NCI-H146 treated with DMSO at 0.1 percent for 48 hours (cell line): ENCODE data around the gene PTPRF.
A peak's percentile ranks its signal among the peaks of the same experiment; 100 is the strongest.

ENCODE experiments used
- DNase-seq: peaks from one replicate; lab custom pipeline; 2025; ENCODE audit not compliant: unreplicated experiment; lab: John Stamatoyannopoulos, UW

PTPRF gene

DNA sequence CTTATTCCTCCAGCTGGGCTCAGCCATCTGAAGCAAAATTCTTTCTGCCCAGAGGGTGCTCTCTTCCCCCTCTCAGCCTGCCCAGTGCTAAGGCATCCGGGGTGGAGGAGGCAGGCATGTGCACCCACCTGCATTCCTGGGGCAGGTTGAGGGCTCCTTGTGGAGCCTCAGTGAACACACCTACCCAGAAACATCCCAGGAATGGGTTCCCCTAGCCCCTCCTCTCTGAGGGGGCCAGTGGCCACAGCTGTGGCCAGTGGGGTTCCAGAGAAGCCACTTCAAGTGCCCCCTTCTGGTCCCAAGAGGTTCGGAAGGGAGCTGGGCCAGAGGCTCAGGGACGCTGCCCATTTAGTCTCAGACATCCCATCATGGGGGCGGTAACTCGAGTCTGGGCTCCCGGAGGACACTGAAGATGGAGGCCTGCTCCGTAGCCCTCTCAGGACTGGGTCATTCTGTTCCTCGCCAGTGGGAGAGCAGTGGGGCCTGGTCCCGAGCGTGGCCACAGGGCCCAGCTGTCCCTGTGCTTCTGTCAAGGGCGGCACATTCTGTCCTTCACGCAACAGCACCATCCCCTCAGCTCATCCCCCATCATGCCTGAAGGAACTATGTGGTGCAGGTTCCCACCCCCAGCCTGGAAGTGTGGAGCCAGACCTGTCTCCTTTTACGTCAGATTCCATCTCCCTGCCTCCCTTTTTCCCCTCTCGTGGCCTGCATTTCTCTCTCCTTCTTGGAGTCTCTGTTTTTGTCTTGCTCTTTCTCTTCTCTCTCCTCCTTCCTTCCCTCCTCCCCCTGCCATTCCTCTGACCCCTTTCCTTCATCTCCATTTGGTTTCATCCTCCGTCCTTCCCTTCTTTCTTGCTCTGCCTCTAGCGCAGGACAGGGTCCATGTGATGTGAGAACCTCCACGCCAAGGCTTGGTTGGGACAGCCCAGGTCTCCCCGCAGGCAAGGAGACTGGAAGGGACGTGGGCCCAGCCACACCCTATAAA, 69.6 kb downstream of the PTPRF start:
- DNase-seq = no peak

DNA sequence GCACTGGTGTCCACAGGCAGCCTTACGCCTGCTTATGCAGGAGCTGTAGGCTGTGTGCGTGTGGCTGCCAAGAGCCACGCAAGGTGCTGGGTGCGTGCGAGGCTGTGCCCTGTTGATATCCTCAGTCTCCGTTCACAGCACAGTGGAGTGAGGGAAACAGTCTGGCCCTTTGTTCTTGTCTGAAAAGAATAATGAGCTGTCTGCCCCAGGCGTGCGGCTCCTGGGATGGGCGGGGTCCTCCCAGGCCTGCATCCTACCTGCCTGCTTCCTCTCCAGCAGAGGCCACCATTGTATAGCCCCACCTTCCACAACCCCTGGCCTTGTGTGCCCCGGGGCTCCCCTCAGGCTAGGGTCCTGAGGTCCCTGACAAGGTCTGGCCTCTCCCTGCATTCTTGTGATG, 72.3 kb downstream of the PTPRF start:
- peak; percentile 17 for DNase-seq

DNA sequence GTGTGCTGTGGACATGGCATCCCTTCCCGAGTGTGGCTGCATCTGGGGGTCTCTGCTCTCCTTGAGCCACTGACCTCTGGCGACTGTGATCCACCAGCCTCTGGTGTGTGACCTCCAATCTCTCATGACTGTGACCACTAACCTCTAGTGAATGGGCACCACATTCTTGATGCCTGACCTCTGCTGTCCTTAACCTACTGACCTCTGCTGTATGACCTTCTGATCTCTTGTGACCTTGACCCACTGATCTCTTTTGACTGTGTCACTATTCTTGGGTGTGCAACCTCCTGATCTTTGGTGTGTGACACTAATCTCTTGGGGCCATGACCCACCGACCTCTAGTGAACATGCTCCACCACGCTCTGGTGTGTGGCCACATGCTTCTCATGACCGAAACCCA, 73.5 kb downstream of the PTPRF start:
- no peak for DNase-seq

DNA sequence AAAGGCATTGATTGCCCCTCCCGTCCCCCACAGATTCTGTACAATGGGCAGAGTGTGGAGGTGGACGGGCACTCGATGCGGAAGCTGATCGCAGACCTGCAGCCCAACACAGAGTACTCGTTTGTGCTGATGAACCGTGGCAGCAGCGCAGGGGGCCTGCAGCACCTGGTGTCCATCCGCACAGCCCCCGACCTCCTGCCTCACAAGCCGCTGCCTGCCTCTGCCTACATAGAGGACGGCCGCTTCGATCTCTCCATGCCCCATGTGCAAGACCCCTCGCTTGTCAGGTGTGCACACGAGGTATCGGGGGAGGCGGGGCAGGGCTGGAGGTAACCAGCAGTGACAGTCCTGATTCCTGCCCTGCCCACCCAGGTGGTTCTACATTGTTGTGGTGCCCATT, 74.5 kb downstream of the PTPRF start:
- DNase-seq = no peak

DNA sequence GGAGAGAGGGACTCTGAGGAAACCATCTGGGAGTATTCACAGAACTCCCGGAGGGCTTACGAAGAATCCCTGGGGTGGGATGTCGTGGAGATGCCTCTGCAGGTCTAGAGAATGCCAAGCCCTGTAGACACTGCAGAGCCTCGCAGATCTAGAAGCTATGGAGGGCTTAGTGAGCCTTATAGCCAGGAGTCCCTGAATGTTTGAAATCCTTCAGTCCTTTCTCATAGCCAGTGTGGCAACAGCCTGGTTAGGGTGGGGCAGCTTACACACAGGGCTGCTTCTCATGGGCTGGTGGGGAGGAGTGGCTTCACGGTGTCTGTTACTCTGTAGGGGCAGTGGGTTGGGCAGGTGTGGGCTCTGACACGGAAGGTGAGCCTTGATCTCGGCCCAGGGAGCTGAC, 75.1 kb downstream of the PTPRF start:
- no peak for DNase-seq

DNA sequence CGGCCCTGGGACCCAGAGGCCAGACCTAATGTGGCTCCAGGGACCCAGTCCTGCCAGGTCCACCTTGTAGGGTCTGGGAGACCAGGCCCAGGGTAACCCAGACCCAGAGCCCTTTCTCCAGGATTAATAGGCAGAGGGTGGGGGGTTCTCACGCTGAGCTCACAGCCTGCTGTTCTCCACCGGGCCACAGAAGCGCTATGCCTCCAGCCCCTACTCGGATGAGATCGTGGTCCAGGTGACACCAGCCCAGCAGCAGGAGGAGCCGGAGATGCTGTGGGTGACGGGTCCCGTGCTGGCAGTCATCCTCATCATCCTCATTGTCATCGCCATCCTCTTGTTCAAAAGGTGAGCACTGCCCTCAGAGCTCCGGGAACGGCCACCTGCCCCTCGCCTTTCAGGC, 75.9 kb downstream of the PTPRF start:
- no peak for DNase-seq

DNA sequence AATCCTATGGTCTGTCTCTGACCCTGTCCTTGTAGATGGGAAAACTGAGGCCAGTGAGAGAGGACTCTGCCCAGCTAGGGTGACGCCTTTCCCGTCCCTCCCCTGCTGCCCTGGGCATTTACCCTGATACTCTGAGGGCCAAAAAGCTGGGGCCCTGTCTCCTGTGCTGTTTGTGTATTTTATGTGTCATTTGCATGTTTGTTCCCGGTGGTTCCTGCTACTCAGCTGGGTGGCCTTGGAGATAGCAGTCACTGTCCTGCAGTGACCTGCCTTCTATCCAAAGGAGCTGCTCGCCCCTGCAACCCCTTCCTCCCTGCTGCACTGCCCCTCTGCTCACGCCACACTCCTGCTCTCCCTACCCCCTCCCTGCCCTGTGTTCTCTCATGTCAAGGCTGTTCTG, 78.1 kb downstream of the PTPRF start:
- DNase-seq = no peak

DNA sequence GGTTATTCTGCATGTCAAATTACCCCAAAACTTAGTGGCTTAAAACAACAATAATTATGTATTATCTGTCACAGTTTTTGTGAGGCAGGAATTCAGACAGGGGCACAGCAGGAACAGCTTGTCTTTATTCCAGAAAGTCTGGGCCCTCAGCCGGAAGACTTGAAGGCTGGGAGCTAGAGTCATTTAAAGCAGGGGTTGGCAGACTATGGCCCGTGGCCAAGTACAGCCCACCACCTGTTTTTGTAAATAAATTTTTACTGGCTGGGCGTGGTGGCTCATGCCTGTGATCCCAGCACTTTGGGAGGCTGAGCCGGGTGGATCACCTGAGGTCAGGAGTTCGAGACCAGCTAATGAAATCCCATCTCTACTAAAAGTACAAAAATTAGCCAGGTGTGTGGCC, 79.7 kb downstream of the PTPRF start:
- DNase-seq = no peak

DNA sequence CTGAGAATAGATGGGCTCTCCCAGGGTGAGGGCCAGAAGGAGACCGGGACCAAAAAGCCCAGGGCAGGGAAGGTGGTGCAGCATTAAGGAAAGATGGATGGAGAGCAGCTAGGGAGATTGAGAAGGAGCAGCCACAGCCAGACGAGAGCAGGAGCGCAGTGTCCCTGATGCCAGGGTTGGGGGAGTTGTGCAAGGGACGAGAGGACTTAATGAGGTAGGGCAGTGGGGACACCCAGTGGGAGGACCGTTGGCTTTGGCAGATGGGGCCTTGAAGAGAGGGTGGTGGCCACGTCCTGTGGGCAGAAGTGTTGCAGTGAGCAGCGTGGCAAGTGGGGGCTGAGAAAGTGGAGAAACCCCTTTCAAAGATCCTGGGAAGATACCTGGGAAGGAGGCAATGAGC, 81.3 kb downstream of the PTPRF start:
- no peak for DNase-seq

DNA sequence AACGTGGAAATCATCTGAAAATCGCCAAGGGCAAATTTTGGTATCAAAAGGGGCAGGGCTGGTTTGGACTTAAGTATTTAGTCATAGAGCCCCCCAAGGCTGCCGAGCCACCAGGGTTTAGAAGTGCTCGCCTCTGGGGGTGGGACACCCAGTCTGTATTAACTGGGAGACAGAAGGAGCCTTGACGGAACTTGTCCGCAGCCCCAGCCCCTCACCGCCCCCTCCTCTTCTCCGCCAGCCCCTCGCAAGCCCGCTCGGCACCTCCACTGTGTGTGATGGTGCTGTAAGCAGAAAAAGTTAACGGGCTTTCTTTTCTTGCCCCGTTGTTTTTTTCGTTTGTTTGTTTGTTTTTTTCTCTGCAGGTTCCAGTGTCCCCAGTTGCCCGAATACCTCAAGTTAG, 81.7 kb downstream of the PTPRF start:
- DNase-seq = no peak

DNA sequence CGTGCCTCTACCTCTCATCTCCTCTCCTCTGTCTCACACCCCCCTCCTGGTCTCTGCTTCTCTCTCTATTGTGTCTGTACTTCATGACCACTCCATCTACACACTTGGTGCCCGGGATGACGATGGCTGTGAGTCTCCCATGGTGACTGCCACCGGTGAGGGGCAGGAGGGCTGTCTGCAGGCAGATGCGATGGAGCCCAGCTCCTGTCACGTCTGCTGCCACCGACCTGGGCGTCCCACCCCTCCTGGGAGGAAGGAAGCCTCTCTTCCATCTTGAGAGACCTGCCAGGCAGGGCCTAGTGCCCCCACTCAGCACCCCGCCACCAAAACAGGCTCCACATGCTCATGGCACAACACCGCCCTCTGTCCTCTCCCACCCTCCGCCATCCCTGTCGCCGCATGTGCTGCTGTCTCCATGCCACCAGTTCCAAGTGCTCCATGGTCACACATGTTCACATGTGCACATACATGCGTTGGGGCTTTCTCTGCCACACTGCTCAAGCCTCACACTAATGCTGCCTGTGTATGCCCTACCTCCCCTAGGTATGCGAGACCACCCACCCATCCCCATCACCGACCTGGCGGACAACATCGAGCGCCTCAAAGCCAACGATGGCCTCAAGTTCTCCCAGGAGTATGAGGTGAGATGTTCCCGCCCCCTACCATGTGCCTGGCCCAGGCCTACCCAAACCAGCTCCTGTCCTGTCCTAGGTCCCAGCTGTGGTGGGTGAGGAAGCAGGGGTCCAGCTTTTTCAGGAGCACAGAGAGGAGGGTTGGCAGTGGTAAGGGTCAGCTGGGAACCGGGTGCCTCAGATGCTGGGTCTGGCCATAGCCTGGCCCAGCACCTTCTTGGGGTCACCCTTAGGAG, 82.6 kb downstream of the PTPRF start:
- DNase-seq = no peak

DNA sequence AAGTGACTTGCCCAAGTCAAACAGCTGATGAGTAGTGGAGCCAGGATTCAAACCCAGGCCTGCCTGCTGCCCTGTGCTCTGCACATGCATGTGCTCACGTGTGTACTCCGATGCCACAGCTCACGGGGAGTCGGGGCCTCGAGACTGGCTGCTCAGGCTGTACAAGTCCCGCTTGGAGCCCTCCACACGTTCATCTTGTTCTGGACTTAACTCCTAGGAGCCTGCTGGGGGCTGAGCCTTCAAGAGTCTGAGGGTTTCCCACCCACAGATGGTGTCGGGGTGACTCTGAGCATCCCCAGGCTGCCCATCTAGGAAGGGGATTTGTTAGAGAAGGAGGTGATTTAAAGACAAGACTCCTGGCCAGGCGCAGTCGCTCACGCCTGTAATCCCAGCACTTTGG, 83.5 kb downstream of the PTPRF start:
- no peak for DNase-seq

DNA sequence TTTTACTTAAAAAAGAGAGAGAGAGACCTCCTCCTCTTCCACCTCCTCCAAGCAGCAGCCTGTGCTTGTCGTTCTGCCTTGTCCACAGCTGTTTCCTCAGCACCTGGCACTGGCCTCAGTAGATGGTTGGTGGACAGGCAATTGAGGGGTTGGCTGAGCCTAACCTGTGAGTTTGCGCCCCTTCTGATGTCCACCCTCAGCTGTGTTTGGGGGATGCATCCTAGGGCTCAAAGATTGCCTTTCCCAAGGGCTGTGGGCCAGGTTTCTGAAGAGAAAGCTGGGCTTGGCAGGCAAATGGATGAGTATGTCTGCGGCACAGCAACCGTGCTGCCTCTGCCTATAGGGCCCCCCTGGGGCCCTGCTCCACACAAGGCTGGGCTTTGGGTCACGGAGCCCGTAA, 84.2 kb downstream of the PTPRF start:
- DNase-seq = no peak

DNA sequence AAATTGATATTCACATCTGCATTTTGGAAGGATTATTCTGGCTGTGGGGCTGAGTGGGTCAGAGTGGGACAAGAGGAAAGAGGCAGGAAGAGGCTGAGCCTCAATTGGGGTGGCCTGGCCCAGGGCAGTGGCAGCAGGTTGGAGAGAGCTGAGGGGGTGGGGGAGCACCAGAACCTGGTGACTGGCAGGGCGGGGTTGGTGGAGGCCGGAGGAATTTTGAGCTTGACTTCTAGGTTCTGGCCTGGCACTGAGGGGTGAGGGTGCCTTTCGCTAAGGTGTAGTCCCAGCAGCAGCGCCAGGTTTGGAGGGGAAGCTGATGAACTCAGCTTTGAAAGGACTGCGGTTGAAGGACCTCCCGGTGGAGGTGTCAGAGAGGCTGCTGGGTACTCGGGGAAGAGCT, 85.7 kb downstream of the PTPRF start:
- no peak for DNase-seq

DNA sequence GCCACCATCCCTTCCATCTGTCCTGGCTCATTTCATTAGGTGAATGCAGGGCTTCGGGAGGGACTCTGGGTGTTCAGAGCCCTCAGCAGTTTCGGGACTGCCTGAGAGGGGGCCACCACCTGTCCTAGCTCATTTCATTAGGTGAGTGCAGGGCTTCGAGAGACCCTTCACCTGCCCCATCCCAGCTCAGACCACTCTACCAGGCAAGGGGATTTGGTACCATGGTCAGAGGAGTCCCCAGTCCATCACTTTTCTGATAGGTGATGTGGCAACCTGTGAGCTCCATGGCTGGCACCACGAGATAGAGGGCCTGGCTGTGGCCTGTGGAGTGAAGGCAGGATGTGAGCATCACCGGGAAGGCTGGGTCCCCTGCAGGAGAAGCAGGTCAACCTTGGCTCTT, 86.3 kb downstream of the PTPRF start:
- DNase-seq = no peak

DNA sequence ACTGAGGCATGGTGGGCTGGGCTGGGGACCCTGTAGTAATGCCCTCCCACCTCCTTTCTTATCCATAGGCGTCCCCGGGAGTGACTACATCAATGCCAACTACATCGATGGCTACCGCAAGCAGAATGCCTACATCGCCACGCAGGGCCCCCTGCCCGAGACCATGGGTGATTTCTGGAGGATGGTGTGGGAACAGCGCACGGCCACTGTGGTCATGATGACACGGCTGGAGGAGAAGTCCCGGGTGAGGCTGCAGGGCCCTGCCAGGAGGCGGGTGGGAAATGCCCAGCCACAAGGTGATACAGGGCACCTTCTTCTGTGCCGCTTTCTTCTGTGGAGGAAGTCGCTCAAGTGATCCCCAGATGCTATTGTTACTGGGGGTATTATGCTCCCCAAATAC, 87.0 kb downstream of the PTPRF start:
- no peak for DNase-seq

DNA sequence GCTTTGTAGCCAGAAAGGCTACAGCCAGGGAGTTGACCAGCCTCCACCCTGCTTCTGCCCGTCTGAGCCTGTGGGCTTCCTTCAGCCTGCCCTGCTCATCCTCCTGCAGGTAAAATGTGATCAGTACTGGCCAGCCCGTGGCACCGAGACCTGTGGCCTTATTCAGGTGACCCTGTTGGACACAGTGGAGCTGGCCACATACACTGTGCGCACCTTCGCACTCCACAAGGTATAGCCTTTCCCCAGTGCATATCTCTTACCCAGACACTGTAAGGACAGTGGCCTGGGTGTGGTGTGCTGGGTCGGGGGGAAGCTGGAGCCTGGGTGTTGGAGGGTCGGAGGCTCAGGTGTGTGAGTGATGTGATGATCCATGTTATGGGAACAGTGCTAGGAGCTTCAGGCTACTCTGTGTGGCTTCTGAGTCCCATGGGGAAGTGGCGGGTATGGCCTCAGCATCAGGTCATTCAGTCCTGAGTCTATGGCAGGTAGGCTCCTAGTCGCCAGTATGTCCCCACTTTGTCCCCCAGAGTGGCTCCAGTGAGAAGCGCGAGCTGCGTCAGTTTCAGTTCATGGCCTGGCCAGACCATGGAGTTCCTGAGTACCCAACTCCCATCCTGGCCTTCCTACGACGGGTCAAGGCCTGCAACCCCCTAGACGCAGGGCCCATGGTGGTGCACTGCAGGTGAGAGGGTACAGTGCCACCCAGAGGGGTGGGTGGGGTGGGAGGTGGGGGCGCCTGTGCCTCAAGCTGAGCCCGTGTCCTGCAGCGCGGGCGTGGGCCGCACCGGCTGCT, 88.0 kb downstream of the PTPRF start:
- no peak for DNase-seq

DNA sequence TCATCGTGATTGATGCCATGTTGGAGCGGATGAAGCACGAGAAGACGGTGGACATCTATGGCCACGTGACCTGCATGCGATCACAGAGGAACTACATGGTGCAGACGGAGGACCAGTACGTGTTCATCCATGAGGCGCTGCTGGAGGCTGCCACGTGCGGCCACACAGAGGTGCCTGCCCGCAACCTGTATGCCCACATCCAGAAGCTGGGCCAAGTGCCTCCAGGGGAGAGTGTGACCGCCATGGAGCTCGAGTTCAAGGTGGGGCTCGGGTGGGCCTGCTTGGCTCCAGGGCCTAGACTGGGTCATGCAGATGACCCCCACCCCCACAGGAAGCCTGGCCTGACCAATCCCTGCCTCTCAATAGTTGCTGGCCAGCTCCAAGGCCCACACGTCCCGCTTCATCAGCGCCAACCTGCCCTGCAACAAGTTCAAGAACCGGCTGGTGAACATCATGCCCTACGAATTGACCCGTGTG, 88.7 kb downstream of the PTPRF start:
- DNase-seq = no peak

DNA sequence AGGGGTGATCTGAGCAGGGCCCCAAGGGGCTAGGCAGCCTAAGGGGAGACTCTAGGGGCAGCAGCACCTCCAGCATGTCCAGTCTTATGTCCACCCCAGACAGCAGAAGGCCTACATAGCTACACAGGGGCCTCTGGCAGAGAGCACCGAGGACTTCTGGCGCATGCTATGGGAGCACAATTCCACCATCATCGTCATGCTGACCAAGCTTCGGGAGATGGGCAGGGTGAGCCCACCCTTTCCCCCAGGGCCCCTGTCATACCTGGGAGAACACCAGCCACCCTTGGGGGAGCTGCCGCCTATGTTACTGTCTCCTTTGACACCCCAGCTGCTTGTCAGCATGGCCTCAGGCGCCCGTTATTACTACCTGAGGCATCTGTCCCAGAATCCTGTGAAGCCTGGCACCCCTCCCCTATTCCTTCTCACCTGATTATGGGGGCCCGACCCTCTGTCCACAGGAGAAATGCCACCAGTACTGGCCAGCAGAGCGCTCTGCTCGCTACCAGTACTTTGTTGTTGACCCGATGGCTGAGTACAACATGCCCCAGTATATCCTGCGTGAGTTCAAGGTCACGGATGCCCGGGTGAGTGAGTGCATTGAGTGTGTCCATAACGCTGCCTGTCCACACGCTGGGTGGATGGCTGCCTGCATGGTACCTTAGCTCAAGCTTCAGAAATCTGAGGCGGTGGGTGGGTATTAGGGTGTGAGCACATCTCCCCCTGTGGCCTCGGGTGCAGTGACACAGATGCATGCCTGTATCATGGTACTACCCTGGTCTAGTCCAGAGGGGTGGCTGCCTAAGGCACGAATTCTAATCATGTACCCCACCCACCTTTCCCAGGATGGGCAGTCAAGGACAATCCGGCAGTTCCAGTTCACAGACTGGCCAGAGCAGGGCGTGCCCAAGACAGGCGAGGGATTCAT, 89.6 kb downstream of the PTPRF start:
- no peak for DNase-seq

DNA sequence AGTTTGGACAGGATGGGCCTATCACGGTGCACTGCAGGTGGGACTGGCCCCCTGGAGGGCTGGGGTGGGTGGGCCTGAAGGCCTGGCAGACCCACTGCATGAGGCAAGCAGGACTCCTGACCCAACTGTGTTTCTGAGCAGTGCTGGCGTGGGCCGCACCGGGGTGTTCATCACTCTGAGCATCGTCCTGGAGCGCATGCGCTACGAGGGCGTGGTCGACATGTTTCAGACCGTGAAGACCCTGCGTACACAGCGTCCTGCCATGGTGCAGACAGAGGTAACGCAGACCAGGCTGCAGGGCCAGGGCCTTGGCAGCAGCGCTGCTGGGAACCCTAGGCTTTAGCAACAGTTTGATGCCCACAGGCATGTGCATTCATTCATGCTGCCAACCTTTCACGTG, 90.3 kb downstream of the PTPRF start:
- no peak for DNase-seq
